GM08714 (cell line): ENCODE data around the gene HSP90AA1.
"Not testable (repeated sequence)": the region's sequence is repeated elsewhere in the genome, so short reads cannot be mapped to it uniquely, and the experiment has no call there.

Experiments
- H3K4me3 ChIP-seq: fragments of 200-500 bp; sonication (Bioruptor generic); 2 replicates; pipeline ENCODE4 v1.5.1; 2014; ENCODE audit warnings: mild to moderate bottlenecking, low read length, inconsistent platforms
- ZNF274 ChIP-seq: IDR thresholded peaks from 2 replicates; pipeline ENCODE4 v1.6.1; 2012; ENCODE audit warnings: mild to moderate bottlenecking, low read depth, low read length

Gene HSP90AA1

GRCh38 chr14:102084931-102085330 is 1.9 kb downstream of the HSP90AA1 start:
- TF ChIP-seq ZNF274: no peak
- H3K4me3 ChIP-seq: peak overlapping the region; percentile 86; the same call in 1 of the 2 replicates

DNA sequence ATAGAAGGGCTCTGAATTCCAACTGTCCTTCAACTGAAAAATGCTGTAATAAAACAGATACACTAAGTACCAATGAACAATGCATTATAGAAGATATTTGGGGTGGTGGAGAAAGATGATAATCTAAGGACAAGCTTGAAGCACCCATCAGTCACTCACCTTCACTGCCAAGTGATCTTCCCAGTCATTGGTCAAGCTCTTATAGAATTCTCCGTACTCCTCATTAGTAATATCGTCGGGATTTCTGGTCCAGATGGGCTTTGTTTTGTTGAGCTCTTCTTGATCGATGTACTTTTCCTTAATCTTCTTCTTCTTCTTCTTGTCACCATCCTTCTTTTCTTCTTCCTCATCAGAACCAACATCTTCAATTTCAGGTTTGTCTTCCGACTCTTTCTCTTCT is 2.3 kb downstream of the HSP90AA1 start:
- H3K4me3 ChIP-seq: 0 out of 2 replicates have a peak overlapping the region, but pooled peaks have one; percentile 23

GRCh38 chr14:102081231-102082080 is 5.4 kb downstream of the HSP90AA1 start:
- no peak for TF ChIP-seq ZNF274
- H3K4me3 ChIP-seq: no peak overlapping the region

GRCh38 chr14:102080183-102081080 is 6.4 kb downstream of the HSP90AA1 start:
- no peak for TF ChIP-seq ZNF274
- no peak overlapping the region for H3K4me3 ChIP-seq

GRCh38 chr14:102079700-102079979 is 7.2 kb downstream of the HSP90AA1 start:
- no peak overlapping the region for H3K4me3 ChIP-seq
- TF ChIP-seq ZNF274: no peak

DNA sequence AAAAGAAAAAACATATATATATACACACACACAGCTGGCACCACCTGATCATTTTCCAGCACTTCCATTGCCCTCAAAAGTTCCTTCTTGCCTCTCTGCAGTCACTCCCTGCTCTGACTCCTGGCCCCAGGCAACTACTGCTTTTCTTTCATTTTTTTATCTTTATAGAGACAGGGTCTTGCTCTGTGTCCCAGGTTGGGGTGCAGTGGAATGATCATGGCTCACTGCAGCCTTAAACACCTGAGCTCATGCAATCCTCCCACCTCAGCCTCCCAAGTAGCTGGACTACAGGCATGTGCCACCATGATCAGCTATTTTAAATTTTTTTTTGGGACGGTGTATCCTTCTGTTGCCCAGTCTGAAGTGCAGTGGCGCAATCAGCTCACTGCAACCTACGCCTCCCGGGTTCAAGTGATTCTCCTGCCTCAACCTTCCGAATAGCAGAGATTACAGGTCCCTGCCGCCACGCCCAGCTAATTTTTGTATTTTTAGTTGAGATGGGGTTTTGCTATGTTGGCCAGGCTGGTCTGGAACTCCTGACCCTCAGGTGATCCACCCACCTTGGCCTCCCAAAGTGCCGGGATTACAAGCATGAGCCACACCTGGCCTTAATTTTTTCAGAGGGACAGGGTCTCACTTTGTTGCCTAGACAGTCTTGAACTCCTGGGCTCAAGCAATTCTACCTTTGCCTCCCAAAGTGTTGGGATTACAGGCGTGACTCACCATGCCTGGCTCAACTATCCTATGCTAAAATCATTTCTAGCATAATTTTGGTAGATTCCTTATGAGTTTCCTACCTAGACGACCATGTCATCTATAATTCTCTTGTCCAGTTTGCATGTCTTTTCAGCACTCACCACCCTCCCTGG is 7.8 kb downstream of the HSP90AA1 start:
- no peak overlapping the region for H3K4me3 ChIP-seq
- no peak for TF ChIP-seq ZNF274

DNA sequence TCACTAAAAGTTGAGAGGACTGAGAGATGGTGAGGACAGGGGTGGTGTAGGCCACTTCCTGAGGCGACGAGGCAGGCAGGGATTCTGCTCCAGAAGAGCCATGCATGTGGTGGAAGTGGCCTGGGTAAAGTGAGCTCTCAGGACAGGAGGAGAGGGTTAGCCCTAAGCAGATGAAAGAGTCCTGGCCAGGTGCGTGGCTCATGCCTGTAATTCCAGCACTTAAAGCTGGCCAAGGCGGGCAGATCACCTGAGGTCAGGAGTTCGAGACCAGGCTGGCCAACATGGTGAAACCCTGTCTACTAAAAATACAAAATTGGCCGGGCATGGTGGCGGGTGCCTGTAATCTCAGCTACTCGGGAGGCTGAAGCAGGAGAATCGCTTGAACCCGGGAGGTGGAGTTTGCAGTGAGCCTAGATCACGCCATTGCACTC is 8.5 kb downstream of the HSP90AA1 start:
- H3K4me3 ChIP-seq: not testable (repeated sequence)

DNA sequence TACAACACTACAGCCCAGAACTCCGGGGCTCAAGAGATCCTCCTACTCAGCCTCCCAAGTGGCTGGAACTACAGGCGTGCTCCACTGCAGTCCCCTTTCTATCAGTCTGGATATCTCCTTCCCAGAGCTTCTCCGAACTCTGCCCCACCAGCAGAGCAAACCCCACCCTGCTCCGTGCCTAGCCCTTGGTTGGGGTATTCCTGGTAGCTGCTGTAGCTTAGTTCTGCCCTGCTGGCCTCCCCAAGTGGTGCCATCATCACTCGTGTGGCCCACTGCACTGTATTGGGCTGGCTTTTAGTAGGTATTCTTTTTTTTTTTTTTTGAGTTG is 9.5 kb downstream of the HSP90AA1 start:
- no peak for TF ChIP-seq ZNF274

GRCh38 chr14:102075155-102075554 is 11.7 kb downstream of the HSP90AA1 start:
- H3K4me3 ChIP-seq: no peak overlapping the region
- no peak for TF ChIP-seq ZNF274

More for the DNA sequence above, 9.5 kb downstream of the HSP90AA1 start:
- H3K4me3 ChIP-seq: no peak overlapping the region

DNA sequence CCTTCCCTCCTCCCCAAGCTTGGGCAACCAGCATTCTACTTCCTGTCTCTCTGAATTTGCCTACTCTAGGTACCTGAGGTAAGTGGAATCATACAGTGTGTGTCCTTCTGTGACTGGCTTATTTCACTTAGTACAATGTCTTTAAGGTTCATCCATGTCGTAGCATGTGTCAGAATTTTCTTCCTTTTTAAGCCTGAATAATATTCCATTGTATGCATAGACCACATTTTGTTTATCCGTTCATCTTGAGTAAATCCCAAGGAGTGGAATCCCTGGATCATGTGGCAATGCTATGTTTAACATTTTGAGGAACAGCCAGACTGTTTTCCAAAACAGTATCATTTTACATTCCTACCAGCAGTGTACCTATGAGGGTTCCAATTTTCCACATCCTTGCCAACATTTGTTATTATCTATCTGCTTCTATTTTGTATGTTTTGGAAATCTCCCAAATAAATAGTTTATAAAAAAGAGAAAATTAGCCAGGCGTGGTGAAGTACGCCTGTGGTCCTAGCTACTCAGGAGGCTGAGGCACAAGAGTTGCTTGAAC is 12.4 kb downstream of the HSP90AA1 start:
- no peak overlapping the region for H3K4me3 ChIP-seq
- TF ChIP-seq ZNF274: no peak

DNA sequence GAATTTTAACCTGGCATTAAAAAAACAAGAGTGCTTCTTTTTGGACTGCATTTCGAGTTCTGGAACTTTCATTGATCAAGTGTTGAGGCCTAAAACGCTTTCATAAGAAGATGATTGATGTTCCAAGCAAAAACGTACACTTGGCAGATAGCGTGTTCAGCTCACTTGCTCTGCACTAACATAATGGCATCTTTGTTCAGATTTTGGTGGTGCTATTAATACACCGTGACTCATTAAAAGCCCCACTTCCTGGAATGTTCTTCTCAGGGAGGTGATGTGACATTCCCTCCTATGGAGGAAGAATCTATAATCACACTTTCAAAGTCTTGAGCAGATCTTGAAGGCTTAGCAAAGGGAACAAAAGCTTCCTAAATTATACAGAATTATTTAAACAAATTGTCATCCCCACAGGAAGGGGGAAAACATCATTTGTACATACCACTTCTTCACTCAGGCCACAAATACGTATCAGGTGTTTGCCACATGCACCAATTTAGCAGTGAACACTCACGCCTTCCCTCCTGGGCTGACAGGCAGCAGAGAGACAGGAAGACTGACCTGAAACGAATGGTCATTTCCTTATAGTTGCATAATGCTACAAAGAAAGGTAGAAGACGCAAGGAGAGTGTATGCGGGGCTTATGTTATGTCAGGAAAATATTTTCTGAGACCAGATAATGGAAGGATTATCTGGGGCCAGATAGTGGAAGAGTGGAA is 15.4 kb downstream of the HSP90AA1 start:
- H3K4me3 ChIP-seq: no peak overlapping the region
- no peak for TF ChIP-seq ZNF274

DNA sequence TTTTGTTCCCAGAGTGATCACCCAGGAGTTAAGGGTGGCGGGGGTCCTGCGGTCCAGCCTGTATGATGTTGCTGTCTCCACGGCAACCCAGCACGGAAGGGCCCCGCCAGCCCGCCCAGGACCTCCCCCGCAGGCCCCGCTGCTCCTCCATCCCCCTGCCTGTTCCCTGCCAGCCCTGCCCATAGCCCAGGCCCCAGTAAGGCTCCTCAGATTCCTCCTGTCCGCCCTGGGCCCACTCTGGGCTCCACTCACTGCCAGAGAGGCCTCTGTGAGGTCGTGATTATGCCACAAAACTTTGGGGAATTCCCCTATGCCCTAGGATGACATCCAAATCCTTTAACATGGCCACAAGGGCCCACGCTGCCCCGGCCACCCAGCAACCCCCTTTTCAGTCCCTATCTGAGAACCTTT is 20.8 kb downstream of the HSP90AA1 start:
- no peak for TF ChIP-seq ZNF274
- H3K4me3 ChIP-seq: no peak overlapping the region

DNA sequence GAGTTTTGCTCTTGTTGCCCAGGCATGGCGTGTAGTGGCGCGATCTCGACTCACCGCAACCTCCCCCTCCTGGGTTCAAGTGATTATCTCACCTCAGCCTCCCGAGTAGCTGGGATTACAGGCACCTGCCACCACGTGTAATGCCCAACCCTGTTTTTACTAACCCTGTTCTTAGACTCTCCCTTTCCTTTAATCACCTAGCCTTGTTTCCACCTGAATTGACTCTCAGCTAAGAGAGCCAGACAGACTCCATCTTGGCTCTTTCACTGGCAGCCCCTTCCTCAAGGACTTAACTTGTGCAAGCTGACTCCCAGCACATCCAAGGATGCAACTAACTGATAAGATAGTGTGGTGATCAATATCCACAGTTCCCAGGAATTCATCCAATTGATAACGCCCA is 22.3 kb downstream of the HSP90AA1 start:
- not testable (repeated sequence) for H3K4me3 ChIP-seq

- no peak for TF ChIP-seq ZNF274
- H3K4me3 ChIP-seq: no peak overlapping the region
These were observed 22.9 kb downstream of the HSP90AA1 start for GRCh38 chr14:102063808-102064429.
